Ovary (tissue), 9 donors: ENCODE data around the gene PLEKHM3. TPM values are rescaled to one million over a fixed set of nuclear protein-coding genes. Genes with fewer than 3 reads are reported as not detected.

Experiments used
- DNase-seq, 5 donors: peaks; one replicate each; pipeline ENCODE4 v3.0.0-alpha.2; 2019 to 2020
- H3K27ac ChIP-seq, 2 donors: fragments of 200-600 bp; one replicate each; pipeline versions ENCODE4 v1.5.1 to v1.8.0; 2019 to 2022
- H3K27me3 ChIP-seq: fragments of 200-600 bp; one replicate; pipeline ENCODE4 v1.8.0; 2022
- H3K36me3 ChIP-seq: fragments of 200-600 bp; sonication (generic); one replicate; pipeline ENCODE4 v1.5.1; 2019
- H3K4me1 ChIP-seq: one replicate; pipeline ENCODE4 v1.8.1; 2013; ENCODE audit warnings: mild to moderate bottlenecking, moderate library complexity; ENCODE audit not compliant: insufficient read depth
- H3K4me3 ChIP-seq: fragments of 200-600 bp; sonication (generic); one replicate; pipeline ENCODE4 v1.5.1; 2017
- H3K9me3 ChIP-seq, 2 donors: fragments of 200-600 bp in 1 of 2; sonication (generic) in 1 of 2; one replicate each; pipeline versions ENCODE4 v1.5.1 to v1.8.1; 2013 to 2019; ENCODE audit warnings: mild to moderate bottlenecking in 1 of 2, moderate library complexity in 1 of 2
- CTCF ChIP-seq, 3 donors: fragments of 450-650 bp in 2 of 3; fragments of 200-600 bp in 1 of 3; IDR thresholded peaks; one replicate each; pipeline versions ENCODE4 v1.5.1 to v1.8.0; 2016 to 2022; ENCODE audit warnings: antibody characterized with exemption in 3 of 3, mild to moderate bottlenecking in 1 of 3
- EP300 ChIP-seq: sonication (generic); formaldehyde crosslinking; IDR thresholded peaks from one replicate; pipeline ENCODE4 v1.6.1; 2017; ENCODE audit warnings: antibody characterized with exemption
- POLR2A ChIP-seq: fragments of 450-650 bp; IDR thresholded peaks from one replicate; pipeline ENCODE4 v1.6.1; 2017; ENCODE audit warnings: antibody characterized with exemption, mild to moderate bottlenecking, moderate library complexity
- WGBS, 3 donors: extraction: QIAGEN DNeasy Blood & Tissue Kit in 1 of 3; methylation state at CpG; one replicate each; pipeline versions ENCODE4 v1.1.5 to v1.1.7; 2013 to 2017; 5-methylcytosine and 5-hydroxymethylcytosine counted together
- intact Hi-C, 4 donors: fragments of 100-400 bp; cut with DNase I; formaldehyde crosslinking; loops; one replicate each; pipeline versions ENCODE4 v1.11.0 to v1.15.1; 2022 to 2023
- polyA plus RNA-seq, 2 donors: library from polyadenylated mRNA; stranded (reverse); fragments of 200-250 nt in 1 of 2; fragments of 350-450 nt in 1 of 2; fragmentation: Illumina TruSeq in 1 of 2; extraction: RNeasy Lipid Tissue Mini Kit (QIAGEN cat#74804) in 1 of 2; gene quantifications; one replicate each; pipeline ENCODE4 v1.2.3, GENCODE V29; 2013 to 2014
- total RNA-seq, 7 donors: library from RNA; depleted of rRNA in 2 of 7; stranded (reverse); fragments of >200 nt in 2 of 7; fragmentation: NEBNext Ultra II Directional in 3 of 7; extraction: Animal tissue kit (Norgen Biotek cat#: 25700) in 3 of 7; gene quantifications; one replicate each; pipeline versions ENCODE4 v1.1.0 to v1.2.4, GENCODE V29; 2016 to 2023
- donor health status: DM: no; HTN: no; CAD: no; lungs with moderate emphysema.
- donor health status: DM: no; HTN: no; CAD: no.
- donor health status: Bipolar disorder and iron deficiency.
- donor health status: DM: yes; HTN: yes; CAD: no.
- donor health status: DM: no; HTN: no; CAD: no.
- donor health status: DM: yes; HTN: yes; CAD: no.

The PLEKHM3 gene
- total and polyA plus RNA-seq, 9 donors, result 6.5 to 26.1 (median 14.3) TPM

- 95 to 98% (median 97%) methylated on average over 1 of the region's 1 CpG for WGBS, 3 donors
- no peak overlapping the region for H3K27ac ChIP-seq
Measured at GRCh38 chr2:208057108-208057507, 31.8 kb upstream of the PLEKHM3 start.

DNA sequence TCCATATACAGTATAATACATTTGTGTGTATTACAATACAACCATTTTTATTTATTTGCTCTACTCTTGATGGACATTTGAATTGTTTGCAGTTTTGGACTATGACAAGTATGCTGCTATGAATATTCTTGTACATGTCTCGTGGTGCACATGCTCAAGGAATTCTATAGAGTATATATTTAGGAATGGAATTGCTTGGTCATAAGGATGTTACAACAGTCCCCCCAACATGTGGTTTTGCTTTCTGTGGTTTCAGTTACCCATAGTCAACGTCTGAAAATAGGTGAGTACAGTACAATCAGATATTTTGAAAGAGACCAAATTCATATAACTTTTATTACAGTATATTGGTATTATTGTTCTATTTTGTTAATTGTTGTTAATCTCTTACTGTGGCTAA lies 24.1 kb upstream of the PLEKHM3 start:
- intact Hi-C loops, result loop anchor here in 2 of 4 donors (10.0 kb wide), 1 partner anchor 305 kb away; no protein-coding TSS in a partner anchor
- no peak for DNase-seq
- no peak for TF ChIP-seq CTCF (IDR thresholded peaks at IDR 0.05)
- no peak for TF ChIP-seq EP300
- TF ChIP-seq POLR2A, result no peak
- Histone ChIP-seq H3K4me3 (no peak overlapping the region), H3K27ac (no peak overlapping the region), H3K36me3 (no peaks in the 10 kb centered on the region), H3K27me3 (no peaks in the 10 kb centered on the region), H3K4me1 (no peaks in the 10 kb centered on the region), H3K9me3 (no peaks in the 10 kb centered on the region)
- WGBS, 3 donors, result 66 to 72% (median 71%) methylated on average over 2 of the region's 2 CpGs

More at GRCh38 chr2:208057108-208057507, 31.8 kb upstream of the PLEKHM3 start:
- Histone ChIP-seq H3K4me3 (no peak overlapping the region), H3K9me3 (no peaks in the 10 kb centered on the region), H3K4me1 (no peaks in the 10 kb centered on the region), H3K36me3 (no peaks in the 10 kb centered on the region), H3K27me3 (no peaks in the 10 kb centered on the region)
- intact Hi-C loops, result no loop called here
- no peak for TF ChIP-seq POLR2A
- DNase-seq, result no peak

DNA sequence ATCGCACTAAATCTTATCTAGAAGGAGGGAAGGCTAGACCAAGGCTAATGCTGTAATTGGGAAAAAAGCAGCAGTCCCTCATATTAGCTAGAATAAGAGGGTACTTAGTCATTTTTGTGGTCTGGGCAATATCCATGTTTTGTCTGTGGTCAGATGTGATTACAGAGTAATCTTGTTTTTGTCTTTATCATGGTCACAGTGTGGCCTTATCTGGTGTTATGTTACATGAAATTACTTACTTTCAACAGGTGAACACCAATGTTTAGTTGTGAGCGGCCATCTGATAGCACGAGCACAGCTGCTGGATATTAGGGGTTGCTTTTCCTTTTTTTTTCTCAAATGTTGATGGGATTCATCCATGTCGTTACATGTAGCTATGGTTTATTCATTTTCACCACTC lies 23.7 kb upstream of the PLEKHM3 start:
- no peak for TF ChIP-seq POLR2A
- no peak for TF ChIP-seq CTCF (IDR thresholded peaks at IDR 0.05)
- TF ChIP-seq EP300, result no peak
- no peak overlapping the region for H3K27ac ChIP-seq
- WGBS, 3 donors, result 39 to 61% (median 40%) methylated on average over 4 of the region's 4 CpGs
- H3K9me3 ChIP-seq, result no peaks in the 10 kb centered on the region
- no peak overlapping the region for H3K4me3 ChIP-seq
- no peaks in the 10 kb centered on the region for H3K27me3 ChIP-seq
- no peaks in the 10 kb centered on the region for H3K4me1 ChIP-seq
- no peak for DNase-seq
- intact Hi-C loops, result loop anchor here in 2 of 4 donors (10.0 kb wide), 1 partner anchor 304 kb away; no protein-coding TSS in a partner anchor
- H3K36me3 ChIP-seq, result no peaks in the 10 kb centered on the region

DNA sequence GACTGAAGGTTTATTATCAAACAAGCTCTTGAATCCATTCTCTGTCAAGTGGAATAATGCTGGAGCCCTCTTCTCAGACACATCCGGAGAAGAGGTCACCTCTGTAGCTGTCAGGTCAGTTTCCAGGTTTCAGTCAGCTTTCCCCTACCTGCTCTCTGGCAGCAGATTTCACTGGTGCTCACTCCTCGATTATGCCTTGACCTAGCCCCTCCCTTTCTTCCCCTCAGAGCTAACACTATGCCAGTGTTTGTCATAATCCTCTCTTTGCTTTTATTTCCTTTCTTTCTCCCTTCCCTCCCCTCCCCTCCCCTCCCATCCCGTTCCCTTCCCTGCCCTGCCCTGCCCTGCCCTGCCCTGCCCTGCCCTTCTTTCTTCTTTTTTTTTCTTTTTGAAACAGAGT lies 22.5 kb upstream of the PLEKHM3 start:
- no peaks in the 10 kb centered on the region for H3K9me3 ChIP-seq
- TF ChIP-seq EP300, result no peak
- TF ChIP-seq CTCF (IDR thresholded peaks at IDR 0.05), result no peak
- no peak for TF ChIP-seq POLR2A
- intact Hi-C loops, result loop anchor here in 2 of 4 donors (10.0 kb wide), 1 partner anchor 303 kb away; no protein-coding TSS in a partner anchor
- WGBS, 3 donors, result 49 to 55% (median 49%) methylated on average over 3 of the region's 3 CpGs
- no peaks in the 10 kb centered on the region for H3K27me3 ChIP-seq
- H3K36me3 ChIP-seq, result no peaks in the 10 kb centered on the region
- no peak for DNase-seq
- H3K27ac ChIP-seq, result no peak overlapping the region
- no peaks in the 10 kb centered on the region for H3K4me1 ChIP-seq
- no peak overlapping the region for H3K4me3 ChIP-seq

- TF ChIP-seq CTCF (IDR thresholded peaks at IDR 0.05) (no peak), POLR2A (no peak), EP300 (no peak)
- Histone ChIP-seq H3K27ac (no peak overlapping the region), H3K36me3 (no peaks in the 10 kb centered on the region), H3K27me3 (no peaks in the 10 kb centered on the region), H3K9me3 (no peaks in the 10 kb centered on the region), H3K4me1 (no peaks in the 10 kb centered on the region), H3K4me3 (no peak overlapping the region)
- no peak for DNase-seq
- intact Hi-C loops, result loop anchor here in 2 of 4 donors (10.0 kb wide), 1 partner anchor 302 kb away; no protein-coding TSS in a partner anchor
- WGBS, 3 donors, result 77 to 88% (median 83%) methylated on average over 4 of the region's 4 CpGs
Measured at GRCh38 chr2:208046686-208047085, 21.4 kb upstream of the PLEKHM3 start.
